GM12864 (cell line): Measurements from ENCODE around the gene PCNX1.

Source experiments
- DNase-seq: peaks from one replicate; pipeline ENCODE4 v3.0.0-alpha.2; 2011; ENCODE audit warnings: low read depth
- H3K4me3 ChIP-seq: 2 replicates; pipeline ENCODE4 v1.5.1; 2011; ENCODE audit warnings: mild to moderate bottlenecking, low read depth, low read length, control low read depth
- TF ChIP-seq, protein P1 (sequence below): IDR thresholded peaks from 2 replicates; pipeline ENCODE4 v1.5.1; 2011; ENCODE audit warnings: low read depth, mild to moderate bottlenecking, moderate library complexity, low read length, control low read depth, inconsistent platforms; ENCODE audit errors: missing control alignments

PCNX1 gene

DNA sequence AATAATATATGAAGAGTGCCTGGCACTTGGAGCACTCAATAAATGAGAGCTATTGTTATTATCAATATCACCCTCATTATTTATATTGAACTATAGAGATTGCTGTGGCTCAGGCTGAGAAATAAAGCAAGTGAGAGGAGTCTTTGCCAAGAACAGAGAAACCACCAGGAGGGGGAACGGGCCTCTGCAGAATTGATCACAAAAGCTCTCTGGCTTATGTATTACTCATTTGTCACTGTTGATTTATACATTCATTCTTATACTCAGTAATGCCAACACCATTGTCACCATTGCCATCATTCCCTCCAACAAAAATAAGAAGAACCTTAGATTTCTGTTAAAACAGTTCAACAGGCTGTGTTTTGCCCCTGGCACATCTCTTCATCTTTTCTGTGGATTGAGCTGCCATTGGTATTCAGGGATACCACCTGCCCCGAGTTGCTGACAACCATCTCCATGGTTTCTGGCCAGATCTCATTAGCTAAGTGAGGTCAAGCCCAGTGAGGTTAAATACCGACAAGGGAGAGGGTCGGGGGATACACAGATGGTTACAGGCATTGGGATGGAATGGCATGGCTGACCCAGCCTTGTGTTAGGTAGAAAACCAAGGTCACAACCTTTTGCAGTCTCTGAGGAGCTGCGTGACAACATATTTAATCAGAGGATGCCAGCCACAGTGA, 21.8 kb upstream of the PCNX1 start:
- no peak for DNase-seq
- H3K4me3 ChIP-seq = no peak overlapping the region
- TF ChIP-seq, protein P1, sequence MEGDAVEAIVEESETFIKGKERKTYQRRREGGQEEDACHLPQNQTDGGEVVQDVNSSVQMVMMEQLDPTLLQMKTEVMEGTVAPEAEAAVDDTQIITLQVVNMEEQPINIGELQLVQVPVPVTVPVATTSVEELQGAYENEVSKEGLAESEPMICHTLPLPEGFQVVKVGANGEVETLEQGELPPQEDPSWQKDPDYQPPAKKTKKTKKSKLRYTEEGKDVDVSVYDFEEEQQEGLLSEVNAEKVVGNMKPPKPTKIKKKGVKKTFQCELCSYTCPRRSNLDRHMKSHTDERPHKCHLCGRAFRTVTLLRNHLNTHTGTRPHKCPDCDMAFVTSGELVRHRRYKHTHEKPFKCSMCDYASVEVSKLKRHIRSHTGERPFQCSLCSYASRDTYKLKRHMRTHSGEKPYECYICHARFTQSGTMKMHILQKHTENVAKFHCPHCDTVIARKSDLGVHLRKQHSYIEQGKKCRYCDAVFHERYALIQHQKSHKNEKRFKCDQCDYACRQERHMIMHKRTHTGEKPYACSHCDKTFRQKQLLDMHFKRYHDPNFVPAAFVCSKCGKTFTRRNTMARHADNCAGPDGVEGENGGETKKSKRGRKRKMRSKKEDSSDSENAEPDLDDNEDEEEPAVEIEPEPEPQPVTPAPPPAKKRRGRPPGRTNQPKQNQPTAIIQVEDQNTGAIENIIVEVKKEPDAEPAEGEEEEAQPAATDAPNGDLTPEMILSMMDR = no peak

DNA sequence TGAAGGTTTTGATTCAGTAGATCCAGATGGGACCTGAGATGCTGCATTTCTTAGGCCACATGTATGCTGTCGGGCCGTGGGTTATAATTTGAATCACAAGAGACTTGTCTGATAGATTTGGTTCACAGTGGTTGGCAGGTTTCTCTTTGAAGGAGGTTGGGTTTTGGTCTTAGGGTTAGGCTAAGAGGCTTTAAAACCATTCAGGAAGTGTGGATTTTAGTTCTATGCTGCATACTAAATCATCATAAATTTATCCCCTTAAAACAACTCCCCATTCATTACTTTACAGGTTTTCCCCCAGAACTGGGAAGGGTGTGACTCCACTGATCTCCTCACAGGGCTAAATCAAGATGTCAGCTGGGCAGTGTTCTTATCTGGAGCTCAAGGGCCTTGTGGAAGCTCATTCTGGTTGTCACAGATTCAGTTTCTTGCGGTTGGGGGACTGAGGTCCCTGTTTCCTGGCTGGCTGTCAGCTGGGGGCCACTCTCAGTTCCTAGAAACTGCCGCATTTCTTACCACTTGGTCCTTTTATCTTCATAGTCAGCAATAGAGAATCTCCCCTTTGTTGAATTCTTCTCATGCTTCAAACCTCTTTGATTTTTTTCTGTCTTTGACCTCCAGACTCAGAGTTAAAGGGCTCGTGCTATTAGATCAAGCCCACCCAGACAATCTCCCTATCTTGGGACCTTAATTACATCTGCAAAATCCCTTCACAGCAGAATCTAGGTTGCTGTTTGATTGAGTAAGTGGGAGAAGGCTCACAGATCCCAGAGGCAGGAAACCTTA, 20.6 kb upstream of the PCNX1 start:
- TF ChIP-seq, protein P1 = no peak
- DNase-seq = no peak
- H3K4me3 ChIP-seq = peak overlapping the region; percentile 7; the same call in 1 of the 2 replicates

DNA sequence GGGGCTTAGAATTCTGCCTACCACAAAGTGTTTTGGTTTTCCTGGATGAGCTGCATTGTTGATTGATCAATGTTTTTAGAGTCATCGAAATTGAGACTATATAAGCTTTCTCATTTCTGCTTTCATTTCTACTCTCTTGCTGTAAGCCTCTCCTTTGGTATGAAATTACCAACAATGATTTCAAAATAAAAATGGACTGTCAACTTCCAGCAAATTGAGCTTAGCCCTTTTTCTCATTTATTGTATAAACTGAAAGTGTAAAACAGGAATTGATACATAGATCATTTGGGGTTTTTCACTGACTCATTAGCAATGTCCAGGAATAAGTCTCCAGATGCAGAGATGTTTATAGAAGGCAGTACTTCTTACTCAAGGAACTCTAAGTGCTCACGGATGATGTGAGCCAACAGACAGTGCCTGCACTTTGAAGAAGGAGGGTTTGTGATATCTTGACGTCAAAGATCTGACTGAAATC, 20.0 kb upstream of the PCNX1 start:
- DNase-seq = no peak
- TF ChIP-seq, protein P1 = no peak
- H3K4me3 ChIP-seq = peak overlapping the region; percentile 7; the same call in 1 of the 2 replicates

DNA sequence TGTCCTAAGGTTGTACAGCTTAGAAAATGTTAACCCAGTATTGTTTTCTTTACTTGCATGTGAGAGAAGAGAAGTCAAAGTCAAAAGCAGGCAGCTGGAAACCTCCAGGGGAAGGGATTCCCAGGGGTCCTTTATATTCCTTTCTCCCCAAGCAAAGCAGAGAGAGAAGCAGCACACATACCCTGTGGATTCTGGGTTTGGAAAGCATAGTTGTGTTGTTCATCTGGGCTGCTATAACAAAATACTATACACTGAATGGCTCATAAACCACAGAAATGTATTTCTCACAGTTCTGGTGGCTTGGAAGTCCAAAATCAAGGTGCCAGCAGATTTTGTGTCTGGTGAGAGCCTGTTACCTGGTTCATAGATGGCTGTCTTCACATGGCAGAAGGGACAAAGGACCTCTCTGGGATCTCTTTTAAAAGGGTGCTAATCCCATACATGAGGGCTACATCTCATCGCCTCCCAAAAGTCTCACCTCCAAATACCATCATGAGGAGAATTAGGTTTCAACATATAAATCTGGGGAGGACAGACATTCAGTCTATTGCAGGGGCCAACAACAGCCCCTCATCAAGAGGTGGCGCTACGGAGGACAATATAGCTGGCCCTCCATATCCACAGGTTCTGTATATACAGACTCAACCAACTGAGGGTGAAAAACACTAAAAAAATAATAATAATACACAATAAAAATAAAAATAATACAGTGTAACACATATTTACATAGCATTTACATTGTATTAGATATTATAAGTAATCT, 19.3 kb upstream of the PCNX1 start:
- H3K4me3 ChIP-seq = no peak overlapping the region
- DNase-seq = no peak
- TF ChIP-seq, protein P1 = peak; percentile 24

DNA sequence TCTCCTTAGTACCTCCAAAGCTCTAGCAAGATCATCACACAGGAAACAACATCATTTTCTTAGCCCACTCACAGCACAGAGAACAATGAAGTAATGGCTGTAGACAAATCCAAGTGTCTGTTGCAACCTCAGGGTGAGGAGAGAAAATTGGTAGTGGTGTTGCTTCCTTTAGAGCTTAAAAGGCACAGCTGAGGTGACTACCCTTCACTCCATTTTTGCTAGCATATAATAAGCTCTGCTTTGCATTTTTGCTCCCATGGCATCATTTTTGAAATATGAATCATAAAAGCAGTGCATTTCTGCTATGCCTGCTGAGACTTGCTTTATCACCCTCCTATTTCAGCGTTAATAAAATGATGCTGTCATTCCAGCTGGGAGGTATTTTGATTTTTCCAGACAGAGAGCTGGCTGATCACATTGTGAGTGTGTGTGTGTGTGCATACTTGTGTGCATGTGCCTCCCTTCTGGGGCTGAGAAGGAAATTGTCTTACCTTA, 18.5 kb upstream of the PCNX1 start:
- no peak overlapping the region for H3K4me3 ChIP-seq
- TF ChIP-seq, protein P1 = no peak
- no peak for DNase-seq

DNA sequence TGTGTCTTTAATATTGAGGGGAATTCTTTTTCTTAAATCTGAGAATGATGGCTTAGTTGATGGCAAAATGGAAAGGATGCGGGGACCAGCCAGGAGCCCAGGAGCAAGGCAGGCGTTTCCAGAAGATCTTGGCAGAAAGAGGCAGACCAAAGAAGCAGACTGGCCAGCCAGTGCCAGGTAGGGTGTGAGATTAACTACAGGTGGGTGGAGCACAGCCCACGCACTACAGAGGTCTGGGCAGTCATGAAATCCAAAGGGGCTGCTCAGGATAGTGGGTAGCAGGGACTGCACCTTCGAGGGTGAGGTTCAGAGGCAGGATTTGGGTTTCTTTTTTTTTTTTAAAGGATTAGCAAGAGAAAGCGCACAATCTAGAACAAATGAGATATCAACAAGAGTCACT, 17.7 kb upstream of the PCNX1 start:
- H3K4me3 ChIP-seq = no peak overlapping the region
- DNase-seq = no peak
- TF ChIP-seq, protein P1 = no peak
